ENCODE data around the gene STON2. TPM values are rescaled to one million over a fixed set of nuclear protein-coding genes. Genes with fewer than 3 reads are reported as not detected.
A peak's percentile ranks its signal among the peaks of the same experiment; 100 is the strongest.

STON2 gene
- total RNA-seq, 2 experiments from 2014 or later, result 0.30 to 0.37 TPM

- Mint-ChIP-seq H3K9me3 (no peaks in the 10 kb centered on the region), H3K4me1 (peaks cover 24% of the 10 kb centered on the region), H3K4me3 (peak overlapping the region; percentile 100), H3K36me3 (peaks cover 30% of the 10 kb centered on the region), H3K27me3 (peaks cover 4% of the 10 kb centered on the region), H3K27ac (peak overlapping the region; percentile 100)
- DNase-seq, result peak; percentile 85
Measured at GRCh38 chr14:81219210-81219758, 180.8 kb downstream of the STON2 start.

- peak; percentile 12 for DNase-seq
- Mint-ChIP-seq H3K9me3 (no peaks in the 10 kb centered on the region), H3K4me1 (peaks cover 37% of the 10 kb centered on the region), H3K27ac (no peak overlapping the region), H3K4me3 (no peak overlapping the region), H3K36me3 (peaks cover 36% of the 10 kb centered on the region), H3K27me3 (no peaks in the 10 kb centered on the region)
Measured at GRCh38 chr14:81211844-81212243, 188.3 kb downstream of the STON2 start.

Other genes with a start within 250 kb of the STON2 start
- gene GTF2A1, start 179.4 kb downstream of the STON2 start, total RNA-seq, result 10 to 100 TPM; 42.5 TPM
- 10 to 100 TPM; 56.0 to 58.7 TPM for gene SEL1L, start 133.5 kb upstream of the STON2 start, total RNA-seq